ENCODE results near the gene TEX54.
"Not testable (repeated sequence)": the region's sequence is repeated elsewhere in the genome, so short reads cannot be mapped to it uniquely, and the experiment has no call there.

Gene TEX54

DNA sequence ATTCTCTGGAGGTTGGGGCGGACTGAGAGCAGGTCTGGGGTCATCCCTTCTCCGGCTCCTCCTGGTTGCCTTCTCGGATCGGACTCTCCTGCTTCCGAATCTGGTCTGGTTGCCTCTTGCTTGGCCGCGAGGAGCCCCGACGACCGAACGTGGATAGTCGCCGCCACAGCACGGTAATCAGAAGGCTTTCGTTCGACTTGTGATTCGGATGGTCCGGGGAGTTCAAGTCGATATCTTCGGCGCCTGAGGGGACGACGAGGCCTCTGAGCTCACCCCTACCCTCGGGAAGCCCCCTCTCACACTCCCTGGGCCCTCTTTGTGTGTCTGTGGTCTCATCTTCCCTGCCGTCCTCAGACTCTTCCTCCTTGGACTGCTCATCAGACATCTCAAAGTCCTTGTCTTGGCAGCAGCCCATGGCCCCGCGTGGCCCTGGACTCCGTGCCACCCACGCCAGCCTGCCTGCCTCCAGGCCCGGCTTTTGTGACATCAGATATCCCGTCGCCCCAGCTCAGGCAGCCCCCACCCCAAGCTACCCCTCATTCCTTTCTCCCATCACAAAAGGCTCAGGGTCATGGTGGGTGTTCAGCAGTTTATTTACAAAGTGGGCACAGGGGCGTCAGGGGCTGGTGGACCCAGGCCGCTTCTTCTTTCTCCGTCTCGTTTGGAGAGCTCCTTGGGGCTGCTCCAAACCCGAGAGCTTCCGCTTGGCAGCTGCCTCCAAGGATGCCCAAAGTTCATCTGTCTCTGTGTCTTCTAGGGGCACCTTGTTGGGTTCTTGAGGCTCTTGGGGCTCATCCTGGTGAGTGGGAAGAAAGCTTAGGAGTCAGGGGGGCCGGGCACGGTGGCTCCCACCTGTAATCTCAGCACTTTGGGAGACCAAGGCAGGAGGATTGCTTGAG, at the start of gene TEX54:
TEX54 (minus strand) TSS at position 506 of the 899 bp plus-strand sequence.
- peak; percentile 41 to 61 (median 47) for DNase-seq

DNA sequence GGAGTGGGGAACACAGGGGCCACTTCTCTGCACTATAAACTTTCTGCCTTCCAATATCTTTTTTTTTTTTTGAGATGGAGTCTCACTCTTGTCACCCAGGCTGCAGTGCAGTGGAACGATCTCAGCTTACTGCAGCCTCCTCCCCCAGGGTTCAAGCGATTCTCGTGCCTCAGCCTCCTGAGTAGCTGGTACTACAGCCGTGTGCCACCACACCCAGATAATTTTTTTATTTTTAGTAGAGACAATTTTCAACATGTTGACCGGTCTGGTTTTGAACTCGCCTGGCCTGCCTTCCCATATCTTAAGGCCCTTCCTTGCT, 49.7 kb upstream of the TEX54 start:
- DNase-seq = peak in 1 of 3 donors; percentile 11

DNA sequence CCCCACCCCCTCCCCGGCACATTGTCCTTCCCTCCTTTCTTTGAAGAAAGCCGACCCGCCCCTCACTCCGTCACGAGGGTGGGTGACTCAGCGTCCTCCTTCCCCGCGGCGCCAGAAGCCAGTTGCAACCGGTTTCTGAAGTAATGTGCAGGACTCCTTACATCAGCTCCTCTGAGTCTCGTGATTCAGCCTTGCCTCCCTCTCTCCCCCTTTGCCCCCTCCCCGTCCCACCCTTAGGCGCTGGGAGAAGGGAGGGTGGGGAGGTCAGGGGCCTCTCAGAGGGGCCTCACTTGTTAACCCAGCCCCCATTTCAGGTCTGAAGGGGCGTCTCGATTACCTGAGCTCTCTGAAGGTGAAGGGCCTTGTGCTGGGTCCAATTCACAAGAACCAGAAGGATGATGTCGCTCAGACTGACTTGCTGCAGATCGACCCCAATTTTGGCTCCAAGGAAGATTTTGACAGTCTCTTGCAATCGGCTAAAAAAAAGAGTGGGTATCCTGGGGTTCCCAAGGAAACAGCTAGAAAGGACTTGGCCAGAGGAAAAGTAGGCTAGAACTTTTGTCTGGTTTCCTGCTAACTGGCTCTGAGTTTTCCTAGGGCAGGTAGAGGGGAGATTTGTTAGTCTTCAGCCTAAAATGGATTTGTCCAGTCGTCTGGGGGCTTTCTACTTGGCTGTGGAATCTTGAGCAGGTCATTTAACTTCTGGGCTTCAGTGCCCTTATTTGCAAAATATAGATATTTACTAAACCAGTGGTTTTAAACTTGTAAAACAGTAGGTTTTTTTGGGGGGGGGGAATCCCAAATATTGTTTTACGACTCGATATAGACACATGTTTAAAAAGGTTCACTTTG, 49.2 kb upstream of the TEX54 start:
- DNase-seq = peak; percentile 97

DNA sequence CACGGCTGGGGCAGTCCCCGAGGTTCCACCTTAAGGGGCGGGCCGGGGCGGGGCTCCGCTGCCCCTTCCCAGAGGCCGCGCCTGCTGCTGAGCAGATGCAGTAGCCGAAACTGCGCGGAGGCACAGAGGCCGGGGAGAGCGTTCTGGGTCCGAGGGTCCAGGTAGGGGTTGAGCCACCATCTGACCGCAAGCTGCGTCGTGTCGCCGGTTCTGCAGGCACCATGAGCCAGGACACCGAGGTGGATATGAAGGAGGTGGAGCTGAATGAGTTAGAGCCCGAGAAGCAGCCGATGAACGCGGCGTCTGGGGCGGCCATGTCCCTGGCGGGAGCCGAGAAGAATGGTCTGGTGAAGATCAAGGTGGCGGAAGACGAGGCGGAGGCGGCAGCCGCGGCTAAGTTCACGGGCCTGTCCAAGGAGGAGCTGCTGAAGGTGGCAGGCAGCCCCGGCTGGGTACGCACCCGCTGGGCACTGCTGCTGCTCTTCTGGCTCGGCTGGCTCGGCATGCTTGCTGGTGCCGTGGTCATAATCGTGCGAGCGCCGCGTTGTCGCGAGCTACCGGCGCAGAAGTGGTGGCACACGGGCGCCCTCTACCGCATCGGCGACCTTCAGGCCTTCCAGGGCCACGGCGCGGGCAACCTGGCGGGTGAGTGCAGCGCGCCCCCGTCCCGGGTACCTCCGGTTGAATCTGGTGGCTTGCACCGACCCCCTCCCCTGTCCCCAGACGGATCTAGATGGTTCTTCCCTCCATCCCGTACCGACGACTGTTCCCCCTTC, 48.4 kb upstream of the TEX54 start, which contains the start of gene SLC3A2:
SLC3A2 (plus strand) TSS at position 94 of the 776 bp plus-strand sequence; CDS start at position 222, 128 bp downstream.
- DNase-seq = peak; percentile 79 to 94 (median 89)

DNA sequence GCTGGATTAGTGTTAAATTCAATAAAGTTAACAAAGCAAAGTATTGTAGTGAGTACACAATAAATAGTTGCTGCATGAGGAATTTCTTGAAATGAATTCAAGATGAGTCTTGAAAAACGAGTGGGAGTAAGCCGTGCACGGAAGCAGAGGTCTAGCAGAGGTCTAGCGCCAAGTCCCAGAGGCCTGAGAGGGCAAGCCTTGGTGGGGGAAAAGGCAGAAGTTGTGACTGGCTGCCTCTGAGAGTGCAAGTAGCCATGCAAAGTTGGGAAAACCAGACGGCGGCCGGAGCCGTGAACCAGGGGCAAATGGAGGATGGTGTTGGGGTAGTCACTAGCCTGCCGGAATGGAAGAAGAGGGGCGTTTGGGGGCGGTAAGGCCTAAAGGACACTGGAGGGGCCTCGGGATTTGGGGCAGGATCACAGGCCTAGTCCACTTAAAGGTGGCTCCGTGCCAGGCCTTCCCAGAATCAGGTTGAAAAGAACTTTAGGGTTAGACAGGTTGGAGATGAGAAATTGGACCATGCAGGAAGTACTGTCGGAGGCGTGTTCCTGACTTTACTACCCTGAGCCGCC, 47.7 kb upstream of the TEX54 start:
- peak; percentile 79 to 86 (median 81) for DNase-seq

DNA sequence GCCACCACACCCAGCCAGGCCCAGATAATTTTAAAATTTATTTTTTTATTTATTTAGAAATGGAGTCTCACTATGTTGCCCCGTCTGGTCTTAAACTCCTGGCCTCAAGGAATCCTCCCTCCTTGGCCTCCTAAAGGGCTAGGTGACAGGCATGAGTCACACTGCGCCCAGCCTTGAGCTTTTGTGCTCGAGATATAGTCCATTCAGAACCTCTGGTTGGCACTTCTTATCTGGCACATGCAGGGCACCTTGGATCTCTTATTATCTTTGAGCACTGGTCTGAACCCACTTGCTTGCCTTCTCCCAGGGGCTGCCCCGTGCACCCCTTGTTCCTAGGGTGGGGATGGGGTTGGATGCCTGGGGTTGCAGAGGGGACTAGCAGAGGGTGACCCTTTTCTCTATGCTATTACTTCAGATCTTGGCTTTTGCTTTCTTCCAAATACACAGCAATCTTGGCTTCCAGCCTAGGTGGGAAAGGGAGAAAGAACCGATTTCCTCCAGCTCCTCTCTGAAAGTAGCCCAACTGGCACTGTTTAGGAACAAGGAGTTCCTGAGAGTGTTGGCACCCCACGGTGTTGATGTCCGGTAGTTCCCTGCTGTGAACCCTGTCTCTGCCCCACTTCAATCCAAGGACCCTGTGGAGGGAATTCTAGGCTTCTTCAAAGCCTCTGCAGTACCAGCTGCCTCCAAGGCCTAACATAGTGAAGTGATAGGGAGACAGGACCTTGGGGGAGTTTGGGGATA, 46.8 kb upstream of the TEX54 start:
- no peak for DNase-seq

DNA sequence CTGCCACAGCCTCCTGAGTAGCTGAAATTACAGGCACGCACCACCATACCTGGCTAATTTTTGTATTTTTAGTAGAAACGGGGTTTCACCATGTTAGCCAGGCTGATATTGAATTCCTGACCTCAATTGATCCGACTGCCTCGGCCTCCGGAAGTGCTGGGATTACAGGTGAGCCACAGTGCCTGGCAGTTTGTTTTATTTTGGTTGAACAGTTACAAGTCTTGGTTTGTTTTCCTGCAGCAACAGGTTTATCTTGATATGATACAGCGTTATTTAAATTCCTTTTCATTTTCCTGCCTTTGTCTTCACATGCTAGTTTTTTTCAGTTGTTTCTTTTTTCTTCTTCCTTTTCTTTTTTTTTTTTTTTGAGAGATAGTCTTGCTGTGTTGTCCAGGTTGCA, 44.1 kb upstream of the TEX54 start:
- DNase-seq = no peak

DNA sequence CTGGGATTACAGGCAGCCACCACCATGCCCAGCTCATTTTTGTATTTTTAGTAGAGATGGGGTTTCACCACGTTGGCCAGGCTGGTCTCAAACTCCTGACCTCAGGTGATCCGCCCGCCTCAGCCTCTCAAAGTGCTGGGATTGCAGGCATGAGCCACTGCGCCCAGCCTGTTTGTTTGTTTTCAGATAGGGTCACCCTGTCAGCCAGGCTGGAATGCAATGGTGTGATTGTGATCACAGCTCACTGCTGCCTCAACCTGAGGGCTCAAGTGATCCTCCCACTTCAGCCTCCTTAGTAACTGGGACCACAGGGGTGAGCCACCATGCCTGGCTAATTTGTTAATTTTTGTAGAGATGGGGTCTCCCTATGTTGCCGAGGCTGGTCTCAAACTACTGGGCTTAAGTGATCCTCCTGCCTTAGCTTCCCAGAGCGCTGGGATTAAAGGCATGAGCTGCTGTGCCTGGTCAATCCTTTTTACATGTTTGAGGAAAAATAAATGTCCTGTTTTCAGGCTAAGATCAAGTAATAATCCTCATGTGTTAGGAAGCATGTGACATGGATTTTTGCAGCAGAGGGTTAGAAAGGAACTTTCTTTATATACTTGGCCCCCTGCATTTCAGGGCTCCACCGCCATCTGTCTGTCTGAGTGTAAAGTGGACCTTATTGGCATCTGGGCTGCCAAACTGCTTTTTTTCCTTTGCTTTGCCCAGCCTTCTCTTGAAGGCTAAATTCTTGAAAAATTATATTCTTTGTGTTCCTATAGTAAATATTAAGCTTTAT, 43.2 kb upstream of the TEX54 start:
- DNase-seq = no peak

DNA sequence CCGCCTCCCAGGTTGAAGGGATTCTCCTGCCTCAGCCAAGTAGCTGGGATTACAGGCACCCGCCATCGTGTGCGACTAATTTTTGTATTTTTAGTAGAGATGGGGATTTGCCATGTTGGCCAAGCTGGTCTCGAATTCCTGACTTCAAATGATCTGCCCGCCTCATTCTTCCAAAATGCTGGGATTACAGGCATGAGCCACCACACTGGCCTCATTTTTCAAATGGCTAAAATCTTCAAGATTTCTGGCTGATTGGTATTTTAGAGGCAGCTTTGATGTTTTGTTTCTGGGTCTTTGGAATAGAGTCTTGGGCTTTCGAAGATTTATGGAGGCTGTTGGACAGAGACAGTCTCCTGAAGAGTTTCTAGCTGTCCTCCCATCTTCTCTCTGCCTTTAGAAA, 42.2 kb upstream of the TEX54 start:
- no peak for DNase-seq

DNA sequence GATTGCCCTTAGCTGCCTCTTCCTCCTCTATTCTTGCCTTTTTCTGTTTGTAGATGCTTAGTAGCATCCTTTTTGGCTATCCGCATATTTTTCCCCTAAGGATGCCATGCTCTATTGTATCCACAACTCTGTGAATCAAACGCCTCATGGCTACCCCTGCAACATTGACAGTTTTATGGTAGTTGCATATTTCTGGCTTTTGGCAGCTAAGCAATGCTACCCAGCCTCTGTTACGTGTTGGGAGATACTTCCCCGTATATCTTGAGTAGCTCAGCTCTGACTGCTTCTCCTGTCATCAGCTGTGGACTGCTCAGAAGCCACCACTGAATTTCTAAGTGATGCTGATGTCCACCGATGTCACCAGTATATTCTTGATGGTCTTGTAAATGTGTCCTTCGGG, 33.0 kb upstream of the TEX54 start:
- DNase-seq = no peak

DNA sequence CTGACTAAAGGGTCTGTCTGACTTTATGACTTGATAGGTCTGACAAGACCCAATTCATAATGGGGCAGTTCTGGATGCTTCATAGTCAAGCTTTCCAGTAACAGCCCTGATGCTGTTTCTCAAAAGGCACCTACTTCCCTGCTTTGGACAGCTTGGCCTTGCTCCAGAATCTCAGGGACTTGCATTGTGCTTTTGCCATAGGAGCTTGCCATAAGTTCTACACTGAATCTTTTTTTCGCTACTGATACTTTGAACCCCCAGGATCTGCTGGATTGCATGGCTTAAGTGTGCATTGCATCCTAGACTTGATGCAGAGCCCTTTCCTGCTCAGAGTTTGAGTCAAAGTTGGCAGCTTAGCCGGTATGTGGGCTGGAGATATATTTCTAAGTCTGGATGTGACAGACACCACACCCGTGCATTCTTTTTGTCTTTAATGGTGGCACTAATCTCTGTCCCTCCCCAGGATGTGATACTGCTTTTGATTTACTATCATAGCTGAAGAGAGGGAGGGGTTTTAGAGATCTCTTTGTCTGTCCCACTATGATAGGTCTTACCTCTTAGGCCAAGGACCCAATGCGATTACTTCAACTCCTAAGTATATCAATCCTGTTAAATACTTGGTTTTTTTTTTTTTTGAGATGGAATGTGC, 31.2 kb upstream of the TEX54 start:
- no peak for DNase-seq

DNA sequence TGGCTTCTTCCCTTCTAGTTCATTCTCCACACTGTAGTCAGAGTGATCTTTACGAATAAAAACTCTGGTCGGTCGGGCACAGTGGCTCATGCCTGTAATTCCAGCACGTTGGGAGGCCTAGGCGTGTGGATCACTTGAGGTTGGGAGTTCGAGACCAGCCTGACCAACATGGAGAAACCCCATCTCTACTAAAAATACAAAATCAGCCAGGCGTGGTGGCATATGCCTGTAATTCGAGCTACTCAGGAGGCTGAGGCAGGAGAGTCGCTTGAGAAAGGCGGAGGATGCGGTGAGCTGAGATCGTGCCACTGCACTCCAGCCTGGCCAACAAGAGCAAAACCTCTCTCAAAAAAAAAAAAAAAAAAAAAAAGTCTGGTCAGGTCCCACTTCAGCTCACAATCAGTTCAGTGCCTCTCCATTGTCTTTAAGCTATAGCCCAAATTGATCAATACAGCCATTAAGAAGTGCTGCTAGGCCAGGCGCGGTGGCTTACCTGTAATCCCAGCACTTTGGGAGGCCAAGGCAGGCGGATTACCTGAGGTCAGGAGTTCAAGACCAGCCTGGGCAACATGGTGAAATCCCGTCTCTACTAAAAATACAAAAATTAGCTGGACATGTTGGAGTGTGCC, 29.0 kb upstream of the TEX54 start:
- not testable (repeated sequence) for DNase-seq

DNA sequence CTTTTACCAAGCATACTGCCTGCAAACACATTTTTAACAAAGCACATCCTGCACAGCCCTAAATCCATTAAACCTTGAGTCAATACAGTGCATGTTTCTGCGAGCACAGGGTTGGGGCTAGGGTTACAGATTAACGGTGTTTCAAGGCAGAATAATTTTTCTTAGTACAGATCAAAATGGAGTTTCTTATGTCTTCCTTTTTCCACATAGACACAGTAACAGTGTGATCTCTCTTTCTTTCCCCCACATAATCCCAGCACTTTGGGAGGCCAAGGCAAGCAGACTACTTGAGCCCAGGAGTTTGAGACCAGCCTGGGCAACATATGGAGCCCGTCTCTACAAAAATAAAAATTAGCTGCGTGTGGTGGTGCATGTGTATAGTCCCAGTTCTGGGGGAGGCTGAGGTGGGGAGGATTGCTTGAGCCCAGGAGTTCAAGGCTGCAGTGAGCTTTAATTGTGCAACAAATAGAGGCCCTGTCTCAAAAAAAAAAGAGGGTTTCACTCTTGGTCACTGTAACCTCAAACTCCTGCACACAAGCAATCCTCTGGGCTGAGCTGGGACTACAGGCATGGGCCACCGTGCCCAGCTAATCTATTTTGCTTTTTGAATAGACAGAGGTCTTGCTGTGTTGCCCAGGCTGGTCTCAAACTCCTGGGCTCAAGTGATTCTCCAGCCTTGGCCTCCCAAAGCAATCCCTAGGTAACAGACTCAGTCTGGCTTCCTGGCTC, 28.4 kb upstream of the TEX54 start:
- DNase-seq = no peak

DNA sequence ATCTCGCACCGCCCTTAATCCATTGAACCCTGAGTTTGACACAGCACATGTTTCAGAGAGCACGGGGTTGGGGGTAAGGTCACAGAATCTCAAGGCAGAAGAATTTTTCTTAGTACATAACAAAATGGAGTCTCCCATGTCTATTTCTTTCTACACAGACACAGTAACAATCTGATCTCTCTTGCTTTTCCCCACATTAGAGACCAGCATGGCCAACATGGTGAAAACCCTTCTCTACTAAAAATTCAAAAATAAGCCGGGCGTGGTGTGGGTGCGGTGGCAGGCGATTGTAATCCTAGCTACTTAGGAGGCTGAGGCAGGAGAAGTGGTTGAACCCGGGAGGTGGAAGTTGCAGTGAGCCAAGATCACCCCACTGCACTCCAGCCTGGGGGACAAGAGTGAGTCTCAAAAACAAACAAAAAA, 26.7 kb upstream of the TEX54 start:
- DNase-seq = not testable (repeated sequence)

DNA sequence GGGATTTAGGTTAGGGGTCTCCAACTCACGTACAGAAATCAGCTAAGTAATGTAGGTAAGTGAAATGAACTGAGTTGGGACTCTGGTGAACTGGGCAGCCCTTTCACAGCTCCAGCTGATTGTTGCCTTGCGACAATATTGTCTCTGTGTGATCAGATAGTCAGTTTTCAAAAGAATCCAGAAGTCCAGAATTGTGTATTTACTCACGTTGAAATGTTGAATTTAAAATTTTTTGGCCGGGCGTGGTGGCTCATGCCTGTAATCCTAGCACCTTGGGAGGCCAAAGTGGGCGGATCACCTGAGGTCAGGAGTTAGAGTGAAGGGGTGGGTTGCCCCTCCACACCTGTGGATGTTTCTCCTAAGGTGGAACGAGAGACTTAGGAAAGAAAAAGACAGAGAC, 25.6 kb upstream of the TEX54 start:
- no peak for DNase-seq

DNA sequence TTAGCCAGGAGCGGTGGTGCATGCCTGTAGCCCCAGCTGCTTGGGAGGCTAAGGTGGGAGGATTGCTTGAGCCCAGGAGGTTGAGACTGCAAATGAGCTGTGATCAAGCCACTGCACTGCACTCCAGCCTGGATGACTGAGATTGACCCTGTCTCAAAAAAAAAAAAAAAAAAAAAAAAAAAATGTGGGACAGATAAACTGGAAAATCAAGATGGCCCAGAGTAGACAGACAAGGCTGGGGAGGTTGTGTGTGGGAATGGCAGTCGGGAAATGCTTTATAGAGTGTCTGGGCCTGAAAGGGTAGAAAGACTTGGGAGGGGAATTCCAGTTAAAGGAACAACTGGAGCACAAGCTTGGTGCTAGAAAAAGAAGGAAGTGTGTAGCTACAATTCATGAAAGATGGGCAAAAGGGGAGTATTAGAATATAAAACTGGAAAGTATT, 24.9 kb upstream of the TEX54 start:
- DNase-seq = peak; percentile 60 to 73 (median 64)

DNA sequence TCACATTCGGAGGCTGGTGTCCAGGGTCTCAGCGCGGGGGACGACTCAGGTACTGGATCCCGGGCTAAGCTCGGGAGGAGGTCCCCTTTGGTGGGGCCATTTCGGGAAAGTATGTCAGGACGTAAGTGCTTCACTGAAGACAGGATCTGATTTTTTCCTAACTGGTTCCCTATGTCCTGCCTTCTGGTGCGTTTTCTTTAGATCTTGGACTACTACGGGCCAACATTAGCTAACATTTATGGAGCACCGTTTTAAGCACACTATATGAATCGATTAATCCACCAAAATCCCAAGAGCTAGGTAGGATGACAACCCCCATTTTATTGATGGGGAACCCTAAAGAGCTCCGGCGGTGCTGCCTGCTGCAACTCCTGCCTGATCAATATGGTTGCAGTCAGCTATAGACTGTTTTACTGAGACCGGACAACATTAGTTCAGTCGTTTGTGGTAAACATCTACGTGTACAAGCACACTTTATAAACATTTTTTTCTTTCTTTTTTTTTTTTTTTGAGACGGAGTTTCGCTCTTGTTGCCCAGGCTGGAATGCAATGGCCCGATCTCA, 23.8 kb upstream of the TEX54 start:
- DNase-seq = no peak

DNA sequence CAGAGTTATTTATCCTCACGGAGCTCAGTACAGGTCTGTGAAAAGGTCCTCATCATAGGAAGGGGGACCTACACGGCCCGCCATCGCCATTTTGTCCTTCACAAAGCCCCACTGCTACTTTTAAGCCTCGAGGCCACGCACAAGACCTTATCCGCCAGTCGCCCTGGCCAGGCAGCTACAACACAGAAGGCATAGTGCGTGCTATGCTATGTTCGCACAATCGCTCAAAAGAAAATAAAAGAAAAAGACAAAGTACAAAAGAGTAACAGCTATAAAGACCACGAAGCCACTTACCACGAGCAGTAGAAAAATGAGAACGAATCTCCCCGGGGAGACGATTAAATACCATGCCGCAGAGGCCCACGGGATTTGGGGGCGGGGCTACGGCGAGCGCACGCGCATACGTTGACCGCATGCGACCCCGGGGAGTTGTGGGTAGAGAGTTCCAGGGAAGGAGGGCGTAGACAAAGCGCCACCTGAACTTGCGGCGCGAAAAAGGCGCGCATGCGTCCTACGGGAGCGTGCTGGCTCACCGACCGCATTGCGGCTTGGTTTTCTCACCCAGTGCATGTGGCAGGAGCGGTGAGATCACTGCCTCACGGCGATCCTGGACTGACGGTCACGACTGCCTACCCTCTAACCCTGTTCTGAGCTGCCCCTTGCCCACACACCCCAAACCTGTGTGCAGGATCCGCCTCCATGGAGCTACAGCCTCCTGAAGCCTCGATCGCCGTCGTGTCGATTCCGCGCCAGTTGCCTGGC, 23.1 kb upstream of the TEX54 start:
- DNase-seq = peak; percentile 98
